ENCODE data around the gene TMEFF2.
"Not testable (repeated sequence)": the region's sequence is repeated elsewhere in the genome, so short reads cannot be mapped to it uniquely, and the experiment has no call there.

Gene TMEFF2

DNA sequence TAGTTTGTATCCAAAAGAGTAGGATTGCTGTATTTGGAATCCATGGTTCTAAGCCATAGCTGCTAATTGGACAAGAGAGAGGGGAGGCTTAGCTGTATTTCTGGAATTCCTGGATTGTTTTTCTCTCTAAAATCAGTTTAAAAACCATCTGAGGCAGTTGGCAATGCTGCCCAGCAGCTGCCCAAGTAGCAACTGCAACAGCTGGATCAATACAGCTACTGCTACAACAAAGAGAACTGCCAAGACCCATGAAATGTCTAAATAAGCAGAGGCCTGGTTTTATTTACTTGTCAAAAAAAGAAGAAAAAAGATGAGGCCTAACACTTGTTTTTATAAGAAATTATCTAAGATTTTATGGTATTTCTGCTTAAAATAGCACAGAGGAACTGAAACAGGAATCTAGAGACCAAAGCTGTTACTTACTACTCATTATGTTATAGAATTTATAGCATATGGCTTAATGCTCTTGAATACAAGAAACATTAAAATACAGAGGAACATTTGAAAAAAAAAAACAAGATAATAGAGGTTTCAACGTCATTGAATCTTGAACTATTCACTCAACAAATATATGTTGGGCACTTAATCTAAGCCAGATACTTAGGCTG, 39.1 kb downstream of the TMEFF2 start:
- Mint-ChIP-seq H3K4me3 (no peak overlapping the region), H3K4me1 (ENCODE audit: low read depth) (no peaks in the 10 kb centered on the region), H3K27me3 (peaks cover 13% of the 10 kb centered on the region), H3K36me3 (no peaks in the 10 kb centered on the region), H3K27ac (no peak overlapping the region), H3K9me3 (ENCODE audit: low read depth) (no peaks in the 10 kb centered on the region)

DNA sequence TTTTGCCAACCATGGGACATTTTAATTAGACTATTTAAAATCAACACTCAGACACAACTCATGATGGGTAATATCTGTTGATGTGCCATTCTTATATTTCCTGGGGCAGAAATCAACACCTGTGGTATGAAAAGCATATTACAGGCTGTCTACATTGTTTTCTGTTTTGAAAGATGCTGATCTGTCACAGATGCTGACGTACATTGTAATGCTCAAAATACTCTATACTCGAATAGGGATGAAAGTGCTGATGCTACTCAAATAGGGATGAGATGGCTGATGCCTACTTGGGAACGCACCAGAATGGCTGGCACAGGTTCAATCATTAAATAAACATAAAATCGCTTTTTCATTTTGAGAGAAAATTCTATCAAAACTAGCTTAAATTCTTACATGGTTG, 41.2 kb downstream of the TMEFF2 start:
- no peaks in the 10 kb centered on the region for H3K36me3 Mint-ChIP-seq
- no peak overlapping the region for H3K27ac Mint-ChIP-seq
- no peak overlapping the region for H3K4me3 Mint-ChIP-seq
- H3K9me3 Mint-ChIP-seq (ENCODE audit: low read depth), result no peaks in the 10 kb centered on the region
- H3K27me3 Mint-ChIP-seq, result peaks cover 13% of the 10 kb centered on the region
- H3K4me1 Mint-ChIP-seq (ENCODE audit: low read depth), result no peaks in the 10 kb centered on the region

DNA sequence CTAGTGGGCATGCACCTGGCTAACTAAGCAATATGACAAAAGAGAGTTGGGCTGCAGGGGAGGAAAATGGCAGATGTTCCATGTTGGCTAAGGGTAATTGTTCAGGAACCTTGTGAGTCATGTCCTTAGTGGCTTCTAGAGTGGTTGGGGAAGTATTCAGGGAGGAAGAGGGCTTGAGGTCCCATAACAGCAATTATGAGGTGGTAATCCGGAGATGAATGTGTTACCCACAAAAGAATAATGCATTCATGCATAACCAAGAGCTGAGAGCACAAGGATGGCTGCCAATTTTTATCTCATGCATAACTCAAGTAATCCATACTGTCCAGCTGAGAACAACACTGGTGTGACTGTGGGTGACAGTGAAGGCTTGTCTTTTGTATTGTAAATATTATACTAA, 42.9 kb downstream of the TMEFF2 start:
- H3K4me1 Mint-ChIP-seq (ENCODE audit: low read depth), result no peaks in the 10 kb centered on the region
- no peak overlapping the region for H3K4me3 Mint-ChIP-seq
- no peak overlapping the region for H3K27ac Mint-ChIP-seq
- no peaks in the 10 kb centered on the region for H3K9me3 Mint-ChIP-seq (ENCODE audit: low read depth)
- peaks cover 9% of the 10 kb centered on the region for H3K27me3 Mint-ChIP-seq
- H3K36me3 Mint-ChIP-seq, result no peaks in the 10 kb centered on the region

DNA sequence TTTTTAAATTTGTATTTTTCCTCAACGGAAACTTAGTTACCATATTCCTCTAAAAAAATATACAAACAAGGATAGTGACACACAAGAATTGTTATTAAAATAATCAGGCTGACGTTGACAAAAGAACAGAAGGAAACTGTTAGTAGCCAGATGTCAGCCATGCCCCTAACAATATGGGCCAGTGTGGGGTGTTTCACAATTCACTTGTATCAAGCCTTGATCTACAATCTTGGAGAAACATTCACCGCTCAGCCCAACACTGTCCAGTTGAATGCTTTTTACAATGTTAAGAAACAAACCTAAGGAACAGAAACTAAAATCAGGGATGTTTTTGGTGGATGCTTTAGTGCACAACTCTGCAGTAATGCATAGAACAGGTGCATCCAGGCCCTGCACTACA, 44.6 kb downstream of the TMEFF2 start:
- H3K27ac Mint-ChIP-seq, result no peak overlapping the region
- no peaks in the 10 kb centered on the region for H3K36me3 Mint-ChIP-seq
- H3K4me1 Mint-ChIP-seq (ENCODE audit: low read depth), result no peaks in the 10 kb centered on the region
- H3K4me3 Mint-ChIP-seq, result no peak overlapping the region
- H3K27me3 Mint-ChIP-seq, result peaks cover 9% of the 10 kb centered on the region
- no peaks in the 10 kb centered on the region for H3K9me3 Mint-ChIP-seq (ENCODE audit: low read depth)

DNA sequence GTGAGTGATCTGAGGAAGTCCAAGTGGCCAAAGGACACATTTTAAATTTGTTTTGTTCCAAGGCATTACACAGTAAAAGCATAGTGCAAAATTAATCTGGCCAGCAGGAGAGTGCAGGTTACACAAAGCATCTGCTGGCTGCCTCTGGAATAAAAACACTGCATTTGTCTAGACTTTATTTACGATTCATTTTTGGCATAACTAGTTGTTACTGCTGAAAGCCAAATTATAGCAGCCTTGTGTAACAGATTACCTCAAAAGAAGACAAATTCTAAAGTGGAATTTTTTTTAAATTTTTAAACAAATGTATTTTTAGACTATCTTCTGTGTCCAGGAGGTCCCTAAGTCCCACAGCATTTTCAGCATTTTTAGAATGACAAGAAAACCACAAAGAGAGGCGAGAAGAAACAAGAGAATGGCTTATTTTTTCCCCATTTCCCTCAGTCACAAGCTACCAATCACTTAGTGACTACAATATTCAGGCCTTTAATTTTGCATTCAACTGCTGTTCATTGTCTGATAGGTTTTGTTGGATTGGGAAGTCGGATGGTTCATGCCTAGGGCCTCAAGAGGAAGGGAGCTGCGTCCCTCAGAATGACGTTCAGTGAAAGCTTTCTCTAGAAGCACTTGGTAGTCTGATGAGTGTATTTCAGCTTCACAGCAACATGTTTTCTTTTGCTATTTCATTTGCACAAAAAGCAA, 46.0 kb downstream of the TMEFF2 start:
- Mint-ChIP-seq H3K27me3 (peaks cover 2% of the 10 kb centered on the region), H3K4me1 (ENCODE audit: low read depth) (no peaks in the 10 kb centered on the region), H3K4me3 (no peak overlapping the region), H3K27ac (no peak overlapping the region), H3K36me3 (no peaks in the 10 kb centered on the region), H3K9me3 (ENCODE audit: low read depth) (no peaks in the 10 kb centered on the region)

DNA sequence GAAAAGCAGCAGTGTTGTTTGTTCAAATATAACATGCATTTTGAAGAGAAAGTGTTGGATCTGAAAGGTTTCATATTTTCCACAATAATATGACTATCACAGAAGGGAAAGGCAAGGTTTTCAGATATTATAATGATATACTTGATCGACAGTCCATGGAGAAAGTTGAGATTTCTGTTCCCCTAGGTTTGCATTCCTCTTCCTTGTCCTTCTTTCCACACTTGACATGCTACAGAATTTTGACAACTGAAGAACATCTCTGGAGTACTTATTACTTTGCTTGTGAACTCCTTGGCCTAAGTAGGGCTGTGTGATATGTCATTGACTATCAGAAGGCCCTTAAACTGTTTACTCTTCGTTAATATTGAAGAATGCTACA, 46.5 kb downstream of the TMEFF2 start:
- Mint-ChIP-seq H3K27me3 (no peaks in the 10 kb centered on the region), H3K4me1 (ENCODE audit: low read depth) (no peaks in the 10 kb centered on the region)

DNA sequence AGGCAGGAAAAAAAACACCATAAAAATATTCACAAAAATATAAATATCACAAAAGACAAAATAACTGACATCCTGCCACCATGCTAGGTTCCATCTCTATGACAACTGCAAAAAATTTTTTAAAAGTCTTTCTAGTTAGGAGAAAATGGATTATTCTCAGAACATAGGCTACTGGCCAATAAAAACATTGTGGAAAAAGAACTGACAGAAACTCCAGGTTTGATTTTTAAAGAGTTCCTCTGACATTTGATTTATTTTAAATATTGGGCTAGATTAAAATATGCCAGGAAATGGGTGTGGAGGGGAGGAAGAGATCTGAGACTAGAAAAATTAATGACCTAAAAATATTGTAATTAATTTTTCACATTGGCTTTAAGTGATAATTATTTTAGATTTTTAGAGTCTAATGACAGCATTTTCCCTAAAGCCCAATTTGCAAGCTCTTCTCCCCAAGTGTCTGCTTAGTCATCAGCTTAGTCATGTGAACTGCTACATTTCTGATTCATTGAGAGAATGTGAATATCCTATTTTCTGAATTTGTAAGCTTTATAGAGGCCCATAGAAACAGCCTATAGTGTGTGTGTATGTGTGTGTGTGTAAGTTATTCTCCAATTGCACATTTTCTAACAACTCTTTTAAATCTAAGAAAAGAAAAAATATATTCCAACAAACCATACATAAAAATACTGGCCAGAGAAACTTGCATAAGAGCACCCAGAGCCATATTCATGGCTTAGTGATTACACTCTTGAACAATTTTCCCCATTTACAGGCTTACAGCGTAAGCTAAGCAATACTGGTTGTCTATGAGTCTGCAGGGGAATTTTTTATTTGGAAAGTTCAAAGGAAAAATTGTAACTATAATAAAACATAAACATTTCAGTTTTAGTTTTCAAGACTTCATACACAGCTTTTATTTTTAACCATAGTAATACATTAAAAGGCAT, 48.4 kb downstream of the TMEFF2 start:
- no peak overlapping the region for H3K27ac Mint-ChIP-seq
- no peak overlapping the region for H3K4me3 Mint-ChIP-seq
- peaks cover 2% of the 10 kb centered on the region for H3K27me3 Mint-ChIP-seq
- no peaks in the 10 kb centered on the region for H3K36me3 Mint-ChIP-seq
- no peaks in the 10 kb centered on the region for H3K9me3 Mint-ChIP-seq (ENCODE audit: low read depth)
- H3K4me1 Mint-ChIP-seq (ENCODE audit: low read depth), result no peaks in the 10 kb centered on the region

More for the DNA sequence above, 46.5 kb downstream of the TMEFF2 start:
- H3K4me3 Mint-ChIP-seq, result no peak overlapping the region
- H3K27ac Mint-ChIP-seq, result no peak overlapping the region
- no peaks in the 10 kb centered on the region for H3K9me3 Mint-ChIP-seq (ENCODE audit: low read depth)
- H3K36me3 Mint-ChIP-seq, result no peaks in the 10 kb centered on the region

DNA sequence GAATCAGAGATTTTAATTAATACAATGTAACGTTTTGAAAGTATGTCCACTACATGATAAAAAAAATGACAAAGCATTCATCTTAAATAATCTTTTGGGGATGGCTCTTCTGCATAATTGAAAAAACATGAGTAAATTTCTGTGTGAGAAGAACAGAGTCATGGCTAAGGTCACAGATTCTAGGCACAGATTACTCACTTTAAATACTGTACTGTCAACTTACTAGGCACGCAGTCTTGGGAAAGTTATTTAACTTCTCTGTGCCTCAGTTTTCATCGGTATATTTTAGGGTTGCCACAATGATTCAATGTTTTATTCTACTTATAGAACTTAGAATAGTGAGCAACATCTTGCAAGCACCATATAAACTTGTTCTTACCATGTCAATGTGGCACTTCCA, 49.2 kb downstream of the TMEFF2 start:
- Mint-ChIP-seq H3K9me3 (ENCODE audit: low read depth) (no peaks in the 10 kb centered on the region), H3K36me3 (no peaks in the 10 kb centered on the region), H3K27ac (no peak overlapping the region), H3K27me3 (peaks cover 2% of the 10 kb centered on the region), H3K4me3 (no peak overlapping the region), H3K4me1 (ENCODE audit: low read depth) (no peaks in the 10 kb centered on the region)

DNA sequence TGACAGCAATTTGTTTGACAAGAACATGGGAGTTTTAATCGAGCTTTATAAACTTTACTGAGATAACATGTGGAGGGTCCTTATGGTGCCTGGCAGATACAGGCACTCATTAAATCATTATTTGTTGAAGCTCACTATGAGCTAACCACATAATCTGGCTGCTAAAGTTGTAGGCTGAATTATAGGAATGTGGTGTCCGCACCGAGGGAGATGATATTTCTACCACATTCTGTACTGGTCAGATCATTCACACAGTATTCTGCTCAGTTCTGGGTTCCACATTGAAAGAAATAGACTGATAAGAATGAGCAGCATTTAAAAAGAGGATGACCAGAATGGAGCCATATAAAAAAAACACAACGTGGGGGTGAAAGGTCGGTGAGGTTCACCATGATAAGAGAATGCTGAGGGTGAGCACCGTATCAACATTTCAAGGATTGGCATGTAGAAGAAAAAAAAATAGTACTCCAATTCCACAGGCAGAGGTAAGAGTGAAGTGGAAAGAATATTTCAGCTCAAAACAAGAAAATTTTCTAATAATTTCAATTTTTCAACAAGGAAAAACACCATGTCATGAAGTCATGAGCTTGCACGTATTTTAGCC, 54.4 kb downstream of the TMEFF2 start:
- Mint-ChIP-seq H3K27ac (no peak overlapping the region), H3K36me3 (no peaks in the 10 kb centered on the region), H3K4me3 (no peak overlapping the region), H3K4me1 (ENCODE audit: low read depth) (no peaks in the 10 kb centered on the region), H3K9me3 (ENCODE audit: low read depth) (no peaks in the 10 kb centered on the region), H3K27me3 (peaks cover 2% of the 10 kb centered on the region)

DNA sequence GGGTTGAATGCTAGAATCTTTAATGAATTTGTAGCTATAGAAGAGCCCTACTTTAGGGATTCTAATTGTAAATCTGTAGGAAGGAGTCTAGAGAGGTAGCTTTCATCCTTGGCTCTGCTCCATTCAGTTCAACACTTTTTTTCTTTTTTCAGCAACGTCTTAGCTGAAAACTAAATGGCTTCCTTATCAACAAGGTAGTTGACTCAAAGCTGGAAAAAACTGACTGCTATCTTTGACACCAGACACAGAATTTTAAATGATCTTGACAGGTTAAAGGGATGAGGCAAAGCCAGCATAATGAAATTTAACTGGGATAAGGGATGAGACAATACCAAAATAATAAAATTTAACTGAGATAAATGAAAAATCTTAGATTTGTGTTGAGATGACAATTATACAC, 54.9 kb downstream of the TMEFF2 start:
- Mint-ChIP-seq H3K27me3 (peaks cover 2% of the 10 kb centered on the region), H3K9me3 (ENCODE audit: low read depth) (no peaks in the 10 kb centered on the region), H3K27ac (no peak overlapping the region), H3K4me3 (no peak overlapping the region), H3K36me3 (no peaks in the 10 kb centered on the region), H3K4me1 (ENCODE audit: low read depth) (no peaks in the 10 kb centered on the region)

DNA sequence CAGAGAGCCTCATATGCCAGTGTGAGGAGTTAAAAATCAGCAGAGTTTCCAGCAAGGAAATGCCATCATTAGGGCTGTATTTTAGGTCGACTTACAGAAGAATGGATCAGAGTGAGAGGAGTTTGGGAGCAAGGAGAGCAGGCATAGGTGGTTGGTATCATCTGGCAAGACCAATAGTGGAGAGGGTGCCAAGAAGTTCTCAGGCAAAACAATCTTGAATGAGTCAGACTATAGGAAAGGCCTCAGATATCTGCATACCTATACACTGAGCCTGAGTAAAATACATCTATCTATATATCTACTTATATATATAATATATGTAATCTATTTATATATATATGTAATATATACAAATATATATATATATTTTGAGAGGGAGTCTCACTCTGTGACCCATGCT, 57.3 kb downstream of the TMEFF2 start:
- Mint-ChIP-seq H3K4me3 (no peak overlapping the region), H3K27ac (no peak overlapping the region), H3K36me3 (no peaks in the 10 kb centered on the region), H3K27me3 (peaks cover 2% of the 10 kb centered on the region), H3K9me3 (ENCODE audit: low read depth) (no peaks in the 10 kb centered on the region), H3K4me1 (ENCODE audit: low read depth) (no peaks in the 10 kb centered on the region)

DNA sequence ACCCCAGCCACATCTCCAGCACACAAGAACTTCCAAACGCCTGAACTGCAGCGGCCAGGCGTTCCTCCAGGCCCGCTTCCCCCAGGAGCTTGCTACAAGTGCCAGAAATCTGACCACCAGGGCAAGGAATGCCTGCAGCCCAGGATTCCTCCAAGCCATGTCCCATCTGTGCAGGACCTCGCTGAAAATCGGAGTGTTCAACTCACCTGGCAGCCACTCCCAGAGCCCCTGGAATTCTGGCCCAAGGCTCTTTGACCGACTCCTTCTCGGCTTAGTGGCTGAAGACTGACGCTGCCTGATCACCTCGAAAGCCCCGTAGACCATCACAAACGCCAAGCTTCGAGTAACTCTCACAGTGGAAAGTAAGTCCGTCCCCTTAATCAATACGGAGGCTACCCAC, 62.1 kb downstream of the TMEFF2 start:
- H3K9me3 Mint-ChIP-seq (ENCODE audit: low read depth); H3K27ac Mint-ChIP-seq; H3K36me3 Mint-ChIP-seq; H3K4me1 Mint-ChIP-seq (ENCODE audit: low read depth); H3K4me3 Mint-ChIP-seq; H3K27me3 Mint-ChIP-seq: not testable (repeated sequence)

DNA sequence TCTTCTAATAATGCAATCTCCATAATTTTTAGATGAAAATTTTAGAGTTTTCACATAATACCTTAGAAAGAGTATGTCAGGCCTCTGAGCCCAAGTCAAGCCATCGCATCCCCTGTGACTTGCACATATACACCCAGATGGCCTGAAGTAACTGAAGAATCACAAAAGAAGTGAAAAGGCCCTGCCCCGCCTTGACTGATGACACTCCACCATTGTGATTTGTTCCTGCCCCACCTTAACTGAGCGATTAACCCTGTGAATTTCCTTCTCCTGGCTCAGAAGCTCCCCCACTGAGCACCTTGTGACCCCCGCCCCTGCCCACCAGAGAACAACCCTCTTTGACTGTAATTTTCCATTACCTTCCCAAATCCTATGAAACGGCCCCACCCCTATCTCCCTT, 64.4 kb downstream of the TMEFF2 start:
- not testable (repeated sequence) for H3K27ac Mint-ChIP-seq; H3K27me3 Mint-ChIP-seq; H3K36me3 Mint-ChIP-seq; H3K4me3 Mint-ChIP-seq; H3K4me1 Mint-ChIP-seq (ENCODE audit: low read depth); H3K9me3 Mint-ChIP-seq (ENCODE audit: low read depth)

DNA sequence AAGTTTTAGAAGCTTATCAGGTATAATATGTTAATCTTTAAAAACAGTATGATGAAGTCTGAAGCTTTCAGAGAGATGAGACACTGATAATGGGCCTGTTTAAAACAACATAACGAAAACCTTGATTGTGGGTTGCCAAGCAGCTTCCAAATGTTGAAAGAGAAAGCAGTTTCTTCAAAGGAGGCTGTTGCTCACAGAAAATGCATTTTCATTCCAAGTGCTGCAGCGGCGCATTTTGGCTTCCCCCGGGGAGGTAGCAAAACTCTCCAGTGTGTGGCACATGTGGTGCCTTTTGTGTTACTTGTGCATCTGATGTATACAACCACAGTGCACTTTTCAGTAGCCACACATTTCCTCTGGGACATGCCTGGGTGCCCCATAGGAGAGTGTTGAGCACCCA, 66.1 kb downstream of the TMEFF2 start:
- Mint-ChIP-seq H3K36me3 (no peaks in the 10 kb centered on the region), H3K4me3 (no peak overlapping the region), H3K27ac (no peak overlapping the region), H3K27me3 (no peaks in the 10 kb centered on the region), H3K9me3 (ENCODE audit: low read depth) (no peaks in the 10 kb centered on the region), H3K4me1 (ENCODE audit: low read depth) (no peaks in the 10 kb centered on the region)

DNA sequence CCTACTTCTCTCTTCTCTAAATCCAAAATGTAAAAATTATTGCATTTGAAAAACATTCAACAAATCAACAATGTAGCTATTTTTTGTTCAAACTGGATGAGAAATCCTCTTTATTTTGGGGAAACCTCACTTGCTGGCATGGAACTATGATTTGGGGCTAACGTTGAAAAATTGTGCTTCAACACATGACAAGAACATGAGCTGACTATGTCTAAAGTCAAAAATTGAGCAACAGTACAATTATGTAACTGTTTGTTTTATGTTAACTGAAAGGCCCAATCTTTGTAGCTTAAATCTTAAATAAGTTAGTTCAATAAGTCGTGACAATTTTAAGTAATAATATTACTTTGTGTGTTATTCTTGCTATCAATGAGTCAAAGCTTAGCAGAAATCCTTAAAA, 67.3 kb downstream of the TMEFF2 start:
- Mint-ChIP-seq H3K9me3 (ENCODE audit: low read depth) (no peaks in the 10 kb centered on the region), H3K36me3 (no peaks in the 10 kb centered on the region), H3K4me1 (ENCODE audit: low read depth) (no peaks in the 10 kb centered on the region), H3K4me3 (no peak overlapping the region), H3K27ac (no peak overlapping the region), H3K27me3 (no peaks in the 10 kb centered on the region)
